Thyroid gland (tissue), 4 donors: ENCODE results near the gene RABGAP1. TPM values are rescaled to one million over a fixed set of nuclear protein-coding genes. Genes with fewer than 3 reads are reported as not detected.

ENCODE experiments used
- DNase-seq, 2 donors: peaks; one replicate each; pipeline ENCODE4 v3.0.0-alpha.2; 2019
- H3K27ac ChIP-seq, 3 donors: fragments of 200-600 bp; sonication (generic); 1 replicate in 2 of 3; 2 replicates in 1 of 3; pipeline ENCODE4 v1.5.1; 2016 to 2019; ENCODE audit warnings: mild to moderate bottlenecking in 1 of 3, moderate library complexity in 1 of 3
- H3K27me3 ChIP-seq: fragments of 200-600 bp; sonication (generic); one replicate; pipeline ENCODE4 v1.5.1; 2019
- H3K36me3 ChIP-seq, 2 donors: fragments of 200-600 bp; sonication (generic); one replicate each; pipeline ENCODE4 v1.5.1; 2016 to 2019
- H3K4me1 ChIP-seq, 2 donors: fragments of 200-600 bp; sonication (generic); one replicate each; pipeline ENCODE4 v1.5.1; 2017 to 2019
- H3K4me3 ChIP-seq, 3 donors: fragments of 200-600 bp; sonication (generic); replicated peaks in 1 of 3; 1 replicate in 2 of 3; 2 replicates in 1 of 3; pipeline ENCODE4 v1.5.1; 2016; ENCODE audit warnings: mild to moderate bottlenecking in 1 of 3
- H3K9me3 ChIP-seq: fragments of 200-600 bp; sonication (generic); one replicate; pipeline ENCODE4 v1.5.1; 2017
- POLR2A ChIP-seq, 2 donors: fragments of 450-650 bp; IDR thresholded peaks; one replicate each; pipeline ENCODE4 v1.6.1; 2017; ENCODE audit warnings: antibody characterized with exemption in 2 of 2, mild to moderate bottlenecking in 2 of 2, moderate library complexity in 1 of 2
- WGBS, 2 donors: methylation state at CpG; one replicate each; pipeline ENCODE4 v1.1.5; 2017; 5-methylcytosine and 5-hydroxymethylcytosine counted together
- intact Hi-C: fragments of 100-400 bp; cut with DNase I; formaldehyde crosslinking; loops from one replicate; pipeline ENCODE4 v1.15.1; 2023
- total RNA-seq, 4 donors: library from RNA; depleted of rRNA; stranded (reverse); fragments of >200 nt; gene quantifications; one replicate each; pipeline ENCODE4 v1.2.3, GENCODE V29; 2016
- TF ChIP-seq, protein P1 (sequence below), 6 experiments: fragments of 200-600 bp in 3 of 6; fragments of 450-650 bp in 3 of 6; sonication (generic) in 3 of 6; IDR thresholded peaks; one replicate each; pipeline ENCODE4 v1.5.1; 2016 to 2019; ENCODE audit warnings: antibody characterized with exemption in 6 of 6, mild to moderate bottlenecking in 2 of 6, inconsistent platforms in 1 of 6, moderate library complexity in 1 of 6

The RABGAP1 gene
- total RNA-seq, 4 donors from 2014 or later = 90.7 to 144 (median 127) TPM

DNA sequence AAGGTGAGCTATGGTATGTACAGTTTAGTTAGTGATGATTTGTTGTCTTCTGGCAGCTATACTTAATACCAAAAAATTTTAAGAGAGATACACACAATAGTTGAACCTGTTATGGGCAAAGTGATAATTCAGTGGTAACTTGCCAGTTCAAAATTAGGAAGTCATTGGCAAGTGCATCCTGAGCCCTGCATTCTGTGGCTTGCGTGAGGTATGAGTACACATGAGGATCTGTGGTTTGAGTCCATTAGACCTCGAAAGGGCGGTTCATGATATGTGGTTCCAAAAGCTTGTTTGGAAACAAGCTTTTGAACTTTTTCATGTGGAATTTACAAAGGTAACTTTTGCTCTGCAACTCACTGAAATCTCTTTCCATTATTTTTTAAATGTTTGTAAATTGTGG is 139.6 kb downstream of the RABGAP1 start:
- Histone ChIP-seq H3K36me3 (peaks cover 13 to 17% of the 10 kb centered on the region in 2 donors), H3K9me3 (no peaks in the 10 kb centered on the region), H3K4me1 (peaks cover under 1 to 18% of the 10 kb centered on the region in 2 donors), H3K27me3 (no peaks in the 10 kb centered on the region), H3K4me3 (no peak overlapping the region), H3K27ac (no peak overlapping the region)
- DNase-seq = no peak
- no peak for TF ChIP-seq POLR2A (IDR thresholded peaks at IDR 0.05)
- TF ChIP-seq, protein P1, sequence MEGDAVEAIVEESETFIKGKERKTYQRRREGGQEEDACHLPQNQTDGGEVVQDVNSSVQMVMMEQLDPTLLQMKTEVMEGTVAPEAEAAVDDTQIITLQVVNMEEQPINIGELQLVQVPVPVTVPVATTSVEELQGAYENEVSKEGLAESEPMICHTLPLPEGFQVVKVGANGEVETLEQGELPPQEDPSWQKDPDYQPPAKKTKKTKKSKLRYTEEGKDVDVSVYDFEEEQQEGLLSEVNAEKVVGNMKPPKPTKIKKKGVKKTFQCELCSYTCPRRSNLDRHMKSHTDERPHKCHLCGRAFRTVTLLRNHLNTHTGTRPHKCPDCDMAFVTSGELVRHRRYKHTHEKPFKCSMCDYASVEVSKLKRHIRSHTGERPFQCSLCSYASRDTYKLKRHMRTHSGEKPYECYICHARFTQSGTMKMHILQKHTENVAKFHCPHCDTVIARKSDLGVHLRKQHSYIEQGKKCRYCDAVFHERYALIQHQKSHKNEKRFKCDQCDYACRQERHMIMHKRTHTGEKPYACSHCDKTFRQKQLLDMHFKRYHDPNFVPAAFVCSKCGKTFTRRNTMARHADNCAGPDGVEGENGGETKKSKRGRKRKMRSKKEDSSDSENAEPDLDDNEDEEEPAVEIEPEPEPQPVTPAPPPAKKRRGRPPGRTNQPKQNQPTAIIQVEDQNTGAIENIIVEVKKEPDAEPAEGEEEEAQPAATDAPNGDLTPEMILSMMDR (IDR thresholded peaks at IDR 0.05) = no peak
- intact Hi-C loops = loop anchor here (10.0 kb wide), 1 partner anchor 264 kb away; no protein-coding TSS in a partner anchor
- 87 to 96% methylated on average over 3 of the region's 3 CpGs for WGBS, 2 donors

DNA sequence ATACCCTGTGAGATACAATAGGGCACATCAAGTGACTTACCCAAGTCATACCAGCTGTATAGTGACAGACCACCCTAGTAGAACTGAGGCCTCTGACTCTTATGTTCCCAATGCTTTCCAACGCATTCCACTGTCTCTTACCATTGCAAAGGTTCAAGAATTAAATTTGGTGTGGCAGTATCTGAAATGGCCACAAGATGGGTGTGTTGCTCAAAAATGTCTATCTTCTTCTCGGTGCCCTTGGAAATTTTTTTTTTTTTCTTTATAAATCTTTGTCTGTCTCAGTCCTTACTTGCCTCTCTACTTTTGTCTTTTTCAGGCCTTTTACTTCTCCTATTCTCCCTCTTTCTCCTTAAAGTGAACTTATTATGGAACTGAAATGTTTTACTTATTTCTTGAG is 141.0 kb downstream of the RABGAP1 start:
- Histone ChIP-seq H3K4me3 (no peak overlapping the region), H3K36me3 (peaks cover 10 to 17% of the 10 kb centered on the region in 2 donors), H3K27ac (peak overlapping the region in 2 of 3 donors; percentile 7 to 56), H3K4me1 (peaks cover 13 to 31% of the 10 kb centered on the region in 2 donors), H3K9me3 (no peaks in the 10 kb centered on the region), H3K27me3 (no peaks in the 10 kb centered on the region)
- intact Hi-C loops = loop anchor here (10.0 kb wide), 1 partner anchor 263 kb away; no protein-coding TSS in a partner anchor
- TF ChIP-seq, protein P1 (IDR thresholded peaks at IDR 0.05) = peak; percentile 38 to 93 (median 59)
- no peak for TF ChIP-seq POLR2A (IDR thresholded peaks at IDR 0.05)
- DNase-seq = no peak
- WGBS, 2 donors = 10 to 27% methylated on average over 2 of the region's 2 CpGs

DNA sequence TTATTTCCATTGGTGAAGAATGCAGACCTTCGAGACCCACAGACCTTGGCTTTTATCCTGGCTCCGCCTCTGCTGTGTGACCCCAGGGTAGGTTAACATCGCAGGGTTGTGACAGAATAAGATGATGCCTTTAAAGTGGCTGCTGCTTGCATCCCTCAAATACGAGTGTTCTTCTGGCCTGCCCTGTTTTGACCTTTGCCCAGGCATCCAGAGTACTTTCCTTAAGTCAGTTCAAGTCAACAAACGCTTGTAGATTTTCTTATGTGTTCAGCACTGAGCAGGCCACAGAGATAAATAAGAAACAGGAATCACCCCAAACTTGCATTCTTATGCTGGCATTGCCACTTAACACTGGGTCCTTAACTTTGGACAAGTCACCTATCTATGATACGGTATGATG is 142.9 kb downstream of the RABGAP1 start:
- Histone ChIP-seq H3K9me3 (no peaks in the 10 kb centered on the region), H3K27me3 (no peaks in the 10 kb centered on the region), H3K27ac (no peak overlapping the region), H3K4me1 (peaks cover 13 to 34% of the 10 kb centered on the region in 2 donors), H3K4me3 (no peak overlapping the region), H3K36me3 (peaks cover 4 to 7% of the 10 kb centered on the region in 2 donors)
- intact Hi-C loops = loop anchor here (10.0 kb wide), 1 partner anchor 261 kb away; no protein-coding TSS in a partner anchor
- TF ChIP-seq POLR2A (IDR thresholded peaks at IDR 0.05) = no peak
- TF ChIP-seq, protein P1 (IDR thresholded peaks at IDR 0.05) = no peak
- WGBS, 2 donors = 87 to 91% methylated on average over 6 of the region's 6 CpGs
- no peak for DNase-seq

DNA sequence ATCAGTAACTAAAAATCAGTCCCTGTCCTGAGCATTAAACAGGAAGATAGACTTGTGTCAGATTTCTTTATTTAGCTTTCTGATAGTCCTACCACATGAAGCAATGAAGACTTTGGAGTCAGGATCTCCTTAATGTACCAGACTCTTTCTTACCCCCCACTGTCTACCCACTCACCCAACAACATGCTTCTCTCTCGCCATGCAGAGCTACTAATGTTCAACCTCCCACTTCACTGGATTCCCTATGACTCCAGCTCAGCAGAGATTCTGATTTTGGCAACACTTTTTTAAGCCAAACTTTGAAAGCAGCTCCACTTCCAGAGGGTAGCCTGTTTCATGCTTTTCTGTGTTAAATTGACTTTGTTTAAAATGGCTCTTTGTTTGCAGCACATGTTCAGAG is 143.4 kb downstream of the RABGAP1 start:
- no peaks in the 10 kb centered on the region for H3K27me3 ChIP-seq
- H3K27ac ChIP-seq = no peak overlapping the region
- no peak overlapping the region for H3K4me3 ChIP-seq
- H3K9me3 ChIP-seq = no peaks in the 10 kb centered on the region
- H3K4me1 ChIP-seq = peaks cover 18 to 40% of the 10 kb centered on the region in 2 donors
- DNase-seq = no peak
- TF ChIP-seq, protein P1 (IDR thresholded peaks at IDR 0.05) = no peak
- no peak for TF ChIP-seq POLR2A (IDR thresholded peaks at IDR 0.05)
- peaks cover 4 to 7% of the 10 kb centered on the region in 2 donors for H3K36me3 ChIP-seq
- intact Hi-C loops = loop anchor here (10.0 kb wide), 1 partner anchor 261 kb away; no protein-coding TSS in a partner anchor
- WGBS, 2 donors = 97% methylated on average over 1 of the region's 1 CpG

DNA sequence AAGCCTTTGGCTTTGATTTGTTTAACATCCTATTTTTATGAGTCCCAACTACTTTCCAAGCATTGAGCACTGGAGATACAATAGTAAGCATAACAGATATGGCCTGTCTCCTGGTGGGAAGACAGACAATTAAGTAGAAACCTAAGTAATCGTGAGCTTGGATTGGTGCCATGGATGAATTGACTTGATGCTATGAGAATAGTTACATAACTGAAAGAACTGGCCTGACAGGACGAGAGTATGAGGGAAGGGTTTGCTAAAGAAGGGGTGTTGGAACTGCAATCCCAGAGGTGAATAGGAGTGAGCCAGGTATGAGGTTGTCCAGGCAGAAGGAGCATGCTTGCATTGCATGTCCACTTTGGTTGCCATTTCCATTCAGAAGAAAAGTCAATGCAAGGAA is 145.1 kb downstream of the RABGAP1 start:
- H3K27me3 ChIP-seq = no peaks in the 10 kb centered on the region
- H3K27ac ChIP-seq = peak overlapping the region in 2 of 3 donors; percentile 12 to 20
- H3K9me3 ChIP-seq = no peaks in the 10 kb centered on the region
- peaks cover 30 to 53% of the 10 kb centered on the region in 2 donors for H3K4me1 ChIP-seq
- 34 to 37% methylated on average over 2 of the region's 2 CpGs for WGBS, 2 donors
- DNase-seq = no peak
- no peak overlapping the region for H3K4me3 ChIP-seq
- intact Hi-C loops = loop anchor here (10.0 kb wide), 1 partner anchor 259 kb away; no protein-coding TSS in a partner anchor
- TF ChIP-seq POLR2A (IDR thresholded peaks at IDR 0.05) = no peak
- TF ChIP-seq, protein P1 (IDR thresholded peaks at IDR 0.05) = no peak
- peaks cover 3 to 6% of the 10 kb centered on the region in 2 donors for H3K36me3 ChIP-seq
